GM21381 (cell line): ENCODE results near the gene HOXC6.

Experiments
- ATAC-seq: cut with Tn5 transposase; IDR thresholded peaks from one replicate; pipeline ENCODE4 v1.9.1; 2021; ENCODE audit warnings: mild to moderate bottlenecking, moderate library complexity; ENCODE audit not compliant: unreplicated experiment

Gene HOXC6

DNA sequence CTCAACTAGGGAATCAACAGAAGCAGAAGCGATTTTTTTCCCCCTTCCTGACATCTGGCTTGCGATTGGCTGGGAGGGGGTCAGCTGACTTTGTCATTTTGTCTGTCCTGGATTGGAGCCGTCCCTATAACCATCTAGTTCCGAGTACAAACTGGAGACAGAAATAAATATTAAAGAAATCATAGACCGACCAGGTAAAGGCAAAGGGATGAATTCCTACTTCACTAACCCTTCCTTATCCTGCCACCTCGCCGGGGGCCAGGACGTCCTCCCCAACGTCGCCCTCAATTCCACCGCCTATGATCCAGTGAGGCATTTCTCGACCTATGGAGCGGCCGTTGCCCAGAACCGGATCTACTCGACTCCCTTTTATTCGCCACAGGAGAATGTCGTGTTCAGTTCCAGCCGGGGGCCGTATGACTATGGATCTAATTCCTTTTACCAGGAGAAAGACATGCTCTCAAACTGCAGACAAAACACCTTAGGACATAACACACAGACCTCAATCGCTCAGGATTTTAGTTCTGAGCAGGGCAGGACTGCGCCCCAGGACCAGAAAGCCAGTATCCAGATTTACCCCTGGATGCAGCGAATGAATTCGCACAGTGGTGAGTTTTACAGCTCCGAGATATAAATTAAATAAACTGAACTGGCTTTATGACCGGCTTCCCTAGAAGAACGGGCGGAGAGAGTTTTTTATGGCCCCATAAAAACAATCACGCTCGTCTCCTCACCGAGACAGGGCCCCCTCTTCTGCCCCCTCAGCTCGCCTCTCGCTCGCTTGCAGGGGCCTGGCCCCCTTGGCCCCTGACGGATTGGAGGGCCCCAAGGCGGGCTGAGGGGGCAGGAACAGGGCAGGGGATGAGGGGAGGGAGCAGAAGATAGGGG is at the start of gene HOXC6:
HOXC6 (plus strand) TSS at position 127 of the 888 bp plus-strand sequence; CDS start at position 209, 82 bp downstream.
- no peak for ATAC-seq

DNA sequence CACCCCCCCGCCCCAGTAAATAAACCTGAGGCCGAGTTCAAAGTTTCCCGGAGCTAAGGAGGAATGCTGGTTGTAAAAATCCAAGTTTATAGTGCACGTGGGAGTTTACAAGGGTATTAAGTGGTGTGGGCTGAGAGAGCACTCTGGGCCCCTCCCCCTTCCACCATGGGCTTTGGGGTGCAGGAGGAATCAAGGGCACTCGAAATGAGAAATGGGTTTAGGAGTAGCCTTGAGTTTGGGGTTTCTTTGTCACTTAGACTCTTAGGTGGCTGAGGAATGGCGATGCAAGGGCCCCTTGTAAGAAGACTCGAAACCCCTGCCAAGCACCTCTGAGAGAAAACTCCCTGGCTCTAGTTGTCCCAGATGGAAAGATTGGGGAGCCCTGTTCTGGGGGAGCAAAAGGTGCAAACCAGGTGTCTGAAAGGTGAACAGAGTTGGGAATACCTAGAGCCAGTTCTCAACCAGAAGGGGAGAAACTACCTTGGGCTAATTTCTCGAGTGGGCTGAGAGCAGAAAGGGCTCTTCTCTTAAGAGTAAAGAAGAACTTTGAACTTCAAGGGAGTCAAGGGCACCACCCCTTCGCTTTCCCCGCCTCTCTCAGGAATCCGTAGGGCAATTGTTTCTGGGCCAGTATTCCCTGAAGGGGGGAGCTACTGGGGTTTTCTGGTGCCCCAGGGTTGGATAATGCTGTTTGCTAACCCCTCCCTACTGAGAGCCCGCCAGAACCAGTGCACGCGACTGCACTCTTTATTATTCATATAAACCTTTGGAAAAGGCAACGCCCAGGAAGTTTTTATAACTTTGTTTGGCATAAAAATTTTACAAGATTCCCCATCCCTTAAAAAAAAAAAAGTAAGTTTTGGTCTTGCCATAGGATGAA is 49.5 kb upstream of the HOXC6 start:
- ATAC-seq, result no peak

DNA sequence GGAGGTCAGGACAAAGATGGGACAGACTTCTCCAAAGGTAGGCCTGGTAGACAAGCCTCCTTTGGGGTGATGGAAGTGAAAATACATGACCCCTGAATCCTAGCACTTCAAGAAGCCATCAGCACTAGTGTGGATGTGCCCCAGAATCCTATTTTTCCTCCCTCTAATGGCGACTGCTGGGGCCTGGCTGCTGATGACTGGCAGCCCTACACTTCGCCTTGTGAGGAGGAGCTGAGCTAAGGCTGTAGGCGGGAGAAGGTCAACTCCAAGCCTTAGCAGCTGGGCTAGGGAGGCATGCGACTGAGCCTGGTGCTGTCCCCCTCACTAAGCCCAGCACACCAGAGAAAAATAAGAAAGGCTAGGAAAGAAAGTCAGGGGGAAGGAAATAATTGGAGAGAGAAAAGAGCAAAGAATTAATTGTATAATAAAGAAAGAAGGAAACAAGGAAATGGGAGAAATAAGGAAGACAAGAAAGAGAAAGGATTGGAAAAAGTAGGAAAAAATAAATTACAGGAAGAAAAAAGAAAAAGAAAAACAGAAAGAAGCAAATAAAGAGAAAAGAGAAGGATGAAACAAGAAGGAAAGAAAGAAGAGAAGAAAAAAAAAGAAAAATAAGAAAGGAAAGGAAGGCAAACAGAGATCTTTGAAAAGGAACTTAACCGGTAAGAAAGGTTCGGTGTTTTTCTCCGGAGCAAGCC is 48.0 kb upstream of the HOXC6 start:
- no peak for ATAC-seq

GRCh38 chr12:53980802-53981496 is 47.3 kb upstream of the HOXC6 start:
- no peak for ATAC-seq

DNA sequence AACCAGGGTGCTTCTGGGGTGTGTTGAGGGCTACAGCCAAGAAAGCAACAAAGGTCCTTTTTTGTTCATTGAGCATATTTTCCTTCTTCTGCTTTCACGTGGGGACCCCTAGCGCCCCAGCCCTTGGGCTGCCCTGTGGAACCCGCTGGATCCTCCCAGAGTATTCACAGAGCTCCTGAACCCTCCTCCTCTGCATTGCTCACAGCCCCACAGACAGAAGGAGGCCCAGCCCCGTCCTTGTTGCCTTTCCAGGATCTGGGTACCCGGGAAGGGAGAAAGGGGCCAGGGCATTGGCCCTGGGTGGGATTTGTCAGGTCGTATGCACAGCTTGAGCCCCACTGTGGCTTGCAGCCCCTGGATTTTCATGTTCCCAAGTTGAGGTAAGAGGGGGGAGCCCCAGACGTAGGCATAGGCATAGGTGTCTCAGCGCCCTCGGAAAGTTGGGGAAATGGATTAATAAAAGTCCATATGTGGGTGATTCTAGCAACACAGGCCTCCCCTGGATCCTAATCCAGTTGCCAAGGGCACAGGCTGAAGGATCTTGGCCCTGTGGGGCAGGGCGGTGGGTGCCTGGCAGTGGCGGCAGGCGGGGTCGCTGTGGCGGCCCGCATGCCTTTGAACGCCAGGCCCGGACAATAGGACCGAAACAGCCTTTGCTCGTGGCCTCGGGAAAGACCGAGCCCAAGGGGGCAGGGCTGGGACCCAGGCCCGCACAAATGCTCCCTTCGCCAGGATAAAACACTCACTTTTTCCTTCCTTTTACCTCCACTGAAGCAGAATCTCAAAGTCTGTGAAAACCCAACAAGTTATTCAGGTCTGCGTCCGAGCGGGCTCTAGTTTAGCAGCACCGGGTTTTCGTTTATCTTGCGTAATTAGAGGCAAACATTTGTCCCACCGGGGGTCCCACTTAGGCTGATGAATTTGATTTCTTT is 46.3 kb upstream of the HOXC6 start:
- no peak for ATAC-seq

DNA sequence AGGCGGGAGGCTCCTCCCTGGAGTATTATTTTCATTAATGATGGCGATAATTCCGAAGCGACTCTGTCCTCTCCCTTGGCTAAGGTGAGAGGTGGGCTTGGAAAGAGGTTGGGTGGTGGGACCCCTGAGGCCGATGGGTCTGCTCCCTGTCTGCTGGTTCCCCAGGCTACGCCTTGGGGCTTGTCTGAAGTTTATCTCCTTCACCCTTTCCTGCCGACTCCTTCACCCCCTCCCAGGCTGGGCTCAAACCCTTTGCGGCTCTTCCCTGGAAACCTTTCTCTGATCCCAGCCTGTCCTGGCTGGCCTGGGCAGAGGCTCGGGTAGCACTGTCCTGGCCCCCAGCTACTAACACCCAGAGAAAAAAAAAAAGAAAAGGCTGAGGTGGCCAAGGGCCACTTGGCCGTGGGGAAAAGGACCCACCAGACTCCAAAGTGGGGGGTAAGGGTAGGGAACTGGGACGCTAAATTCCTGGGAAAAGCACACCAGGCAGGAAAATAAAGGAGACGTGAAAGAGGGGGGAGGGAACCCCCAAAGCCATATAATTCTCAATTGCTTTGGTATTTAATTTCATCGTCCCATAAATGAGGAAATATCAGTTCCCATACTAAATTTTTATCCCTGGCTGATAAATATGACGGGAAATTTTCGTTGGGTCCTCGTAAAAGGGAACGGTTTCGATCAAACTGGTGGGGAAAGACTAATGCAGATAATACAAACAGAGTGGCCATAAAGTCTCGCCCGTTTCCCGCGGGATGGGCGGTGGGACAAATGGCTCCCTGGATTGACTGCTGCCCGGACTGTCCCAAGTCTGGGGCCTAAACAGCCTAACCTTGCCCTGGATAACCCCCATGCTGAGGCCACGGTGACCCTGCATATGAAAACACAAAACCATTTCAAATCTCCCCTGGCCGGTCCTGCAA is 45.3 kb upstream of the HOXC6 start:
- ATAC-seq, result no peak

DNA sequence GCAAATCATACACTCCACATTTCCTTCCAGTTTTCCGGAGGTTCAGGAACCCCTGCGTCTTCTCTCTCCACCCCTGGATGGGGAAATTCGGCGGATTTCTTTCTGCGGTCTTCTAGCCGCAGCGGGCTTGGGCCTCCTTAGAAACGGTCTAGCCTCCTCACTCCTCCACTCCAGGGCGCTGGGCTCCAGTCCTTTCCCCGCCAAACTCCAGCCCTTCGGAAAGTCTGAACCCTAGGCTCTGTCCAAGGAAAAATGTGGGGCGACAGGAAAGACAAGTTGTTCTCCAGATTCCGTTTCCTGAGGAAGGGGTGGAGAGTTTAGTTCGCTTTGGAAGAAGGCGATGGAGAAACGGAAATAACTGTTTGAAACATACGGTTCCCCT is 44.7 kb upstream of the HOXC6 start:
- no peak for ATAC-seq

GRCh38 chr12:53983950-53984572 is 44.2 kb upstream of the HOXC6 start:
- ATAC-seq, result no peak

GRCh38 chr12:53984901-53985691 is 43.1 kb upstream of the HOXC6 start, which contains the start of gene HOXC10:
HOXC10 (plus strand) TSS chr12:53985146; CDS start chr12:53985260, 114 bp downstream.
- no peak for ATAC-seq

- no peak for ATAC-seq
These were observed 42.6 kb upstream of the HOXC6 start for GRCh38 chr12:53985692-53985993.

DNA sequence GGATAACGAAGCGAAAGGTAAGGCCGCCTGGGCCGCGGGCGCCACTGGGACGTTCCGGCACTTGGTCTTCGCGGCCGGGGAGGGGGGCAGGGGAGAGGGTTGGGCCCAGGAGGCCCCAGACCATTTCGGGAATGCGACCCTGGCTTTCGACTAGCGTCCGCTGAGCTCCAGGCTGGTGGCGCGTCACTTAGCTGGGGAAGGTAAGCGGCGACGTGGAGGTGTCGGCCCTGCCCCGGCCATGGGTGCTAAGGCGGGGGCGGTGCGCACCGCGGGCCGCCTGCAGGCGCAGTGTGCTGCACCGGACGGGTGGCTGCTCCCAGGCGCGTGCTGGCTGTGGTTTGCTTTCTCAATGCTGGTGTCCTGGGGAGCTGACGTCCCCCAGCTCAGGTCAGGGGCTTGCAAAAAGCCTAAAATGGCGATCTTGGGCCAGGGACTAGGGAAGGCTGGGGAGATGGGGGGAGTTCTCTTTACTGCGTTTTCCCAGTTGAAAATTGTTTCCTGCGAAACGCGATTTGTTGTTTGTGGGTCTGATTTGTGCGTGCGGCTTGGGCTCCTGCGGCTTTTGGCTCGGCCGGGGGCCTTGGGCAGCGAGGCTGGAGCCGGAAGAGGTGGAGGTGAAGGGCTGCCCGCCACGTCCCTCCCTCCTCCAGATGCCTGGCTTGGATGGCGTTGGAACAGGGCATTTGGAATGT is 42.1 kb upstream of the HOXC6 start:
- no peak for ATAC-seq

GRCh38 chr12:53986686-53987483 is 41.4 kb upstream of the HOXC6 start:
- no peak for ATAC-seq

GRCh38 chr12:53987787-53988230 is 40.4 kb upstream of the HOXC6 start:
- no peak for ATAC-seq

DNA sequence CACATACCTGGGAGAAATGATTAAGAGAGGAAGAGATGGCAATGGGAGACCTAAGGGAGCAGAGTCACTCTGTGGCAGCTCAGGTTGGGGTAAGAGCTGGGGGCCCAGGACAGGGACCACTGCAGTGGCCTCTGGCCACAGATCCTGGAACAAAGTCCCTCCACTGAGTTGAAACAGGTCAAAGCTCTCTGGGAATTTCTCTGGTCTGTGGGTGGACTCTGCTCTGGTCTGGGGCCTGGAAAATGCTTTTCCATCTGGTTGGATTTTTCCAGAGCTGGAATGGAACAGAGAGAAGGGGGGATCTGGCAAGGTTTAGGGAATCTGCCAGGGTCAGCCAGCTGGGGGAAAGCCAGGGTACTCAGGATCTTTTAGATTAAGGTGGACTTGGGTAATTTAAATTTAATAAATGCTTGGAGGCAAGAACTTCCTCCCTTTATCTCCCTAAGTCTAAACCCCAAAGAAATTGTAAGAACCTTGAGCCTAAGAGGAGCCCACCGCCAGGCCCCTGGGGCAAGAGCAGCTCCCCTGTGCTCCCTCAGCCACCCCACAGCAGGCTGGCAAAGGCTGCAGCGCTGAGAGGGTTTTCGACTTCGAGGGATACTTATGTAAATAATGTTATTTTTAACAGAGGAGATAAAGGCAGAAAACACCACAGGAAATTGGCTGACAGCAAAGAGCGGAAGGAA is 39.6 kb upstream of the HOXC6 start:
- no peak for ATAC-seq
